GM19025 (cell line): Measurements from ENCODE around the gene MCFD2.
A peak's percentile ranks its signal among the peaks of the same experiment; 100 is the strongest.

Source experiments
- ATAC-seq: cut with Tn5 transposase; IDR thresholded peaks from one replicate; pipeline ENCODE4 v1.9.1; 2021; ENCODE audit warnings: mild to moderate bottlenecking, low read depth, moderate library complexity; ENCODE audit not compliant: unreplicated experiment

MCFD2 gene

GRCh38 chr2:46915281-46915810, at the start of gene MCFD2:
Gene MCFD2 (minus strand): TSS chr2:46915806. CDS start chr2:46909171, 6,635 bp downstream.
- peak; percentile 23 for ATAC-seq

GRCh38 chr2:46964835-46965560, 49.4 kb upstream of the MCFD2 start:
- ATAC-seq: no peak

GRCh38 chr2:46963941-46964673, 48.5 kb upstream of the MCFD2 start:
- ATAC-seq: no peak

GRCh38 chr2:46963210-46963609, 47.6 kb upstream of the MCFD2 start:
- no peak for ATAC-seq

- no peak for ATAC-seq
Observed at GRCh38 chr2:46962751-46963150, 47.1 kb upstream of the MCFD2 start.

GRCh38 chr2:46960618-46961017, 45.0 kb upstream of the MCFD2 start:
- ATAC-seq: no peak

- no peak for ATAC-seq
Observed at GRCh38 chr2:46958431-46959017, 42.9 kb upstream of the MCFD2 start.

GRCh38 chr2:46956981-46957531, 41.5 kb upstream of the MCFD2 start:
- no peak for ATAC-seq

GRCh38 chr2:46955764-46956163, 40.2 kb upstream of the MCFD2 start:
- no peak for ATAC-seq

- no peak for ATAC-seq
Observed at GRCh38 chr2:46954951-46955571, 39.5 kb upstream of the MCFD2 start.

GRCh38 chr2:46952171-46952570, 36.6 kb upstream of the MCFD2 start:
- ATAC-seq: no peak

GRCh38 chr2:46951290-46952064, 35.9 kb upstream of the MCFD2 start:
- ATAC-seq: no peak

- ATAC-seq: no peak
Observed at GRCh38 chr2:46950314-46950713, 34.7 kb upstream of the MCFD2 start.

- no peak for ATAC-seq
Observed at GRCh38 chr2:46947841-46948240, 32.2 kb upstream of the MCFD2 start.

GRCh38 chr2:46945671-46946070, 30.1 kb upstream of the MCFD2 start:
- no peak for ATAC-seq

- no peak for ATAC-seq
Observed at GRCh38 chr2:46943881-46944798, 28.5 kb upstream of the MCFD2 start.

- no peak for ATAC-seq
Observed at GRCh38 chr2:46942891-46943626, 27.5 kb upstream of the MCFD2 start.

GRCh38 chr2:46942143-46942526, 26.5 kb upstream of the MCFD2 start:
- ATAC-seq: peak; percentile 27
